Measurements from ENCODE around the gene SMPX. TPM values are rescaled to one million over a fixed set of nuclear protein-coding genes. Genes with fewer than 3 reads are reported as not detected.

The SMPX gene
- total RNA-seq, 5 donors from 2014 or later (not counting 1 experiment from before 2014, with no cell fraction given): not detected

GRCh38 chrX:21674430-21675186 is 83.3 kb downstream of the SMPX start:
- no peak overlapping the region for H3K27ac Mint-ChIP-seq
- H3K9me3 ChIP-seq: no peaks in the 10 kb centered on the region
- H3K9me3 Mint-ChIP-seq: no peaks in the 10 kb centered on the region
- no CpG with 5 or more reads among the region's 4 CpGs for WGBS (ENCODE audit: insufficient coverage)
- H3K4me1 ChIP-seq (ENCODE audit: control insufficient read depth in 1 of 2, extremely low read depth in 1 of 2, insufficient read depth in 2 of 2, low read length in 2 of 2): no peaks in the 10 kb centered on the region
- H3K36me3 ChIP-seq (ENCODE audit: control insufficient read depth in 2 of 2, extremely low read depth in 1 of 2, insufficient read depth in 1 of 2, low read length in 1 of 2): no peaks in the 10 kb centered on the region
- H3K4me1 Mint-ChIP-seq: no peaks in the 10 kb centered on the region
- peaks cover 9 to 14% of the 10 kb centered on the region in 2 donors for H3K27me3 Mint-ChIP-seq
- no peak for DNase-seq
- ATAC-seq (replicated peaks in 1 of 4): no peak
- H3K36me3 Mint-ChIP-seq: no peaks in the 10 kb centered on the region
- H3K27me3 ChIP-seq (replicated peaks in 1 of 2; ENCODE audit: control insufficient read depth in 2 of 2, extremely low read depth in 1 of 2, insufficient read depth in 2 of 2, low read length in 1 of 2): no peaks in the 10 kb centered on the region
- CTCF ChIA-PET: interaction anchor here in 1 of 2 donors (1.1 kb wide), 1 partner anchor 58 kb away, joined by 7 read pairs; no protein-coding TSS in a partner anchor
- no peak overlapping the region for H3K4me3 Mint-ChIP-seq
- POLR2A ChIA-PET: interaction anchor here in 1 of 2 donors (0.7 kb wide), 1 partner anchor 1077 kb away, joined by 3 read pairs; no protein-coding TSS in a partner anchor
- no peak overlapping the region for H3K27ac ChIP-seq (ENCODE audit: low read length)
- no peak overlapping the region for H3K4me3 ChIP-seq (ENCODE audit: control insufficient read depth in 1 of 2, extremely low read depth in 1 of 2, low read length in 1 of 2)

- no peaks in the 10 kb centered on the region for H3K9me3 Mint-ChIP-seq
- ChIA-PET POLR2A (no interaction called here), CTCF (no interaction called here)
- H3K27ac Mint-ChIP-seq: no peak overlapping the region
- ATAC-seq (replicated peaks in 1 of 4): no peak
- no peaks in the 10 kb centered on the region for H3K36me3 ChIP-seq (ENCODE audit: control insufficient read depth in 2 of 2, extremely low read depth in 1 of 2, insufficient read depth in 1 of 2, low read length in 1 of 2)
- H3K27ac ChIP-seq (ENCODE audit: low read length): no peak overlapping the region
- H3K4me3 ChIP-seq (ENCODE audit: control insufficient read depth in 1 of 2, extremely low read depth in 1 of 2, low read length in 1 of 2): no peak overlapping the region
- H3K27me3 ChIP-seq (replicated peaks in 1 of 2; ENCODE audit: control insufficient read depth in 2 of 2, extremely low read depth in 1 of 2, insufficient read depth in 2 of 2, low read length in 1 of 2): no peaks in the 10 kb centered on the region
- no peaks in the 10 kb centered on the region for H3K36me3 Mint-ChIP-seq
- H3K4me1 Mint-ChIP-seq: no peaks in the 10 kb centered on the region
- no peaks in the 10 kb centered on the region for H3K4me1 ChIP-seq (ENCODE audit: control insufficient read depth in 1 of 2, extremely low read depth in 1 of 2, insufficient read depth in 2 of 2, low read length in 2 of 2)
- H3K4me3 Mint-ChIP-seq: no peak overlapping the region
- no peaks in the 10 kb centered on the region for H3K9me3 ChIP-seq
- peaks cover 2 to 14% of the 10 kb centered on the region in 2 donors for H3K27me3 Mint-ChIP-seq
- no CpG with 5 or more reads among the region's 4 CpGs for WGBS (ENCODE audit: insufficient coverage)
- no peak for DNase-seq
These were observed 91.2 kb downstream of the SMPX start for GRCh38 chrX:21666679-21667078.

- H3K36me3 ChIP-seq (ENCODE audit: control insufficient read depth in 2 of 2, extremely low read depth in 1 of 2, insufficient read depth in 1 of 2, low read length in 1 of 2): no peaks in the 10 kb centered on the region
- CTCF ChIA-PET: no interaction called here
- H3K9me3 ChIP-seq: no peaks in the 10 kb centered on the region
- H3K4me3 ChIP-seq (ENCODE audit: control insufficient read depth in 1 of 2, extremely low read depth in 1 of 2, low read length in 1 of 2): no peak overlapping the region
- ATAC-seq (replicated peaks in 1 of 4) (no peak), DNase-seq (no peak)
- Mint-ChIP-seq H3K9me3 (no peaks in the 10 kb centered on the region), H3K27ac (no peak overlapping the region), H3K4me3 (no peak overlapping the region), H3K4me1 (no peaks in the 10 kb centered on the region), H3K36me3 (no peaks in the 10 kb centered on the region), H3K27me3 (peaks cover 3 to 15% of the 10 kb centered on the region in 2 donors)
- no peaks in the 10 kb centered on the region for H3K27me3 ChIP-seq (replicated peaks in 1 of 2; ENCODE audit: control insufficient read depth in 2 of 2, extremely low read depth in 1 of 2, insufficient read depth in 2 of 2, low read length in 1 of 2)
- no peak overlapping the region for H3K27ac ChIP-seq (ENCODE audit: low read length)
- no peaks in the 10 kb centered on the region for H3K4me1 ChIP-seq (ENCODE audit: control insufficient read depth in 1 of 2, extremely low read depth in 1 of 2, insufficient read depth in 2 of 2, low read length in 2 of 2)
- POLR2A ChIA-PET: no interaction called here
- WGBS (ENCODE audit: insufficient coverage): no CpG with 5 or more reads among the region's 4 CpGs
These were observed 91.7 kb downstream of the SMPX start for GRCh38 chrX:21666252-21666651.

GRCh38 chrX:21662761-21663160 is 95.2 kb downstream of the SMPX start:
- WGBS (ENCODE audit: insufficient coverage): 100% methylated on average over 1 of the region's 4 CpGs
- no peaks in the 10 kb centered on the region for H3K36me3 Mint-ChIP-seq
- POLR2A ChIA-PET: no interaction called here
- peaks cover 0 to 10% of the 10 kb centered on the region in 2 experiments for H3K4me1 ChIP-seq (ENCODE audit: control insufficient read depth in 1 of 2, extremely low read depth in 1 of 2, insufficient read depth in 2 of 2, low read length in 2 of 2)
- H3K27me3 ChIP-seq (replicated peaks in 1 of 2; ENCODE audit: control insufficient read depth in 2 of 2, extremely low read depth in 1 of 2, insufficient read depth in 2 of 2, low read length in 1 of 2): peaks cover 0 to 10% of the 10 kb centered on the region in 2 experiments
- CTCF ChIA-PET: no interaction called here
- no peak overlapping the region for H3K27ac Mint-ChIP-seq
- H3K27me3 Mint-ChIP-seq: peaks cover 5 to 12% of the 10 kb centered on the region in 2 donors
- no peaks in the 10 kb centered on the region for H3K36me3 ChIP-seq (ENCODE audit: control insufficient read depth in 2 of 2, extremely low read depth in 1 of 2, insufficient read depth in 1 of 2, low read length in 1 of 2)
- DNase-seq (no peak), ATAC-seq (replicated peaks in 1 of 4) (no peak)
- H3K27ac ChIP-seq (ENCODE audit: low read length): no peak overlapping the region
- H3K4me3 ChIP-seq (ENCODE audit: control insufficient read depth in 1 of 2, extremely low read depth in 1 of 2, low read length in 1 of 2): no peak overlapping the region
- H3K4me3 Mint-ChIP-seq: no peak overlapping the region
- H3K9me3 Mint-ChIP-seq: no peaks in the 10 kb centered on the region
- no peaks in the 10 kb centered on the region for H3K9me3 ChIP-seq
- peaks cover 0 to 5% (median 5%) of the 10 kb centered on the region in 3 donors for H3K4me1 Mint-ChIP-seq

- Histone ChIP-seq H3K4me3 (ENCODE audit: control insufficient read depth in 1 of 2, extremely low read depth in 1 of 2, low read length in 1 of 2) (no peak overlapping the region), H3K27ac (ENCODE audit: low read length) (no peak overlapping the region), H3K36me3 (ENCODE audit: control insufficient read depth in 2 of 2, extremely low read depth in 1 of 2, insufficient read depth in 1 of 2, low read length in 1 of 2) (no peaks in the 10 kb centered on the region), H3K9me3 (no peaks in the 10 kb centered on the region), H3K4me1 (ENCODE audit: control insufficient read depth in 1 of 2, extremely low read depth in 1 of 2, insufficient read depth in 2 of 2, low read length in 2 of 2) (peaks cover 0 to 22% of the 10 kb centered on the region in 2 experiments), H3K27me3 (replicated peaks in 1 of 2; ENCODE audit: control insufficient read depth in 2 of 2, extremely low read depth in 1 of 2, insufficient read depth in 2 of 2, low read length in 1 of 2) (peaks cover 0 to 13% of the 10 kb centered on the region in 2 experiments)
- Mint-ChIP-seq H3K27me3 (peaks cover 5 to 12% of the 10 kb centered on the region in 2 donors), H3K36me3 (no peaks in the 10 kb centered on the region), H3K27ac (no peak overlapping the region), H3K4me1 (peaks cover 5 to 8% (median 7%) of the 10 kb centered on the region in 3 donors), H3K9me3 (no peaks in the 10 kb centered on the region), H3K4me3 (no peak overlapping the region)
- DNase-seq (no peak), ATAC-seq (replicated peaks in 1 of 4) (no peak)
- ChIA-PET CTCF (no interaction called here), POLR2A (interaction anchor here in 1 of 2 donors (0.5 to 0.8 kb wide), 2 partner anchors 136 to 282 kb away, joined by 3 to 4 read pairs; no protein-coding TSS in a partner anchor)
- WGBS (ENCODE audit: insufficient coverage): no CpG with 5 or more reads among the region's 6 CpGs
These were observed 96.6 kb downstream of the SMPX start for GRCh38 chrX:21661316-21661715.

GRCh38 chrX:21660156-21660555 is 97.8 kb downstream of the SMPX start:
- no peaks in the 10 kb centered on the region for H3K36me3 Mint-ChIP-seq
- WGBS (ENCODE audit: insufficient coverage): 100% methylated on average over 1 of the region's 2 CpGs

More at GRCh38 chrX:21660156-21660555, 97.8 kb downstream of the SMPX start:
- ATAC-seq (replicated peaks in 1 of 4): no peak
- Mint-ChIP-seq H3K4me3 (no peak overlapping the region), H3K9me3 (no peaks in the 10 kb centered on the region), H3K4me1 (peaks cover 5 to 14% (median 9%) of the 10 kb centered on the region in 3 donors), H3K27me3 (peaks cover 5 to 8% of the 10 kb centered on the region in 2 donors), H3K27ac (no peak overlapping the region)
- DNase-seq: no peak
- CTCF ChIA-PET: no interaction called here
- POLR2A ChIA-PET: no interaction called here
- H3K4me1 ChIP-seq (ENCODE audit: control insufficient read depth in 1 of 2, extremely low read depth in 1 of 2, insufficient read depth in 2 of 2, low read length in 2 of 2): peaks cover 0 to 22% of the 10 kb centered on the region in 2 experiments
- no peaks in the 10 kb centered on the region for H3K36me3 ChIP-seq (ENCODE audit: control insufficient read depth in 2 of 2, extremely low read depth in 1 of 2, insufficient read depth in 1 of 2, low read length in 1 of 2)
- H3K9me3 ChIP-seq: no peaks in the 10 kb centered on the region
- H3K4me3 ChIP-seq (ENCODE audit: control insufficient read depth in 1 of 2, extremely low read depth in 1 of 2, low read length in 1 of 2): no peak overlapping the region
- H3K27me3 ChIP-seq (replicated peaks in 1 of 2; ENCODE audit: control insufficient read depth in 2 of 2, extremely low read depth in 1 of 2, insufficient read depth in 2 of 2, low read length in 1 of 2): peaks cover 0 to 13% of the 10 kb centered on the region in 2 experiments
- H3K27ac ChIP-seq (ENCODE audit: low read length): no peak overlapping the region
